PFSK-1 (cell line): ENCODE data around the gene DENND6B.
A peak's percentile ranks its signal among the peaks of the same experiment; 100 is the strongest.

Source experiments
- FOXP2 ChIP-seq: optimal IDR thresholded peaks from 2 replicates; pipeline ENCODE3; 2011; ENCODE audit warnings: borderline replicate concordance, control low read depth, inconsistent platforms; ENCODE audit not compliant: insufficient read depth; ENCODE audit errors: extremely low read length, extremely low read depth
- POLR2AphosphoS5 ChIP-seq: IDR thresholded peaks from 2 replicates; pipeline ENCODE4 v1.6.1; 2012; ENCODE audit warnings: low read depth, mild to moderate bottlenecking, control low read depth, low read length, moderate library complexity
- REST ChIP-seq, 2 experiments: IDR thresholded peaks; 2 replicates each; pipeline versions ENCODE4 v1.6.1 to v1.8.0; 2011 to 2012; ENCODE audit warnings: low read depth in 2 of 2, low read length in 2 of 2, control low read depth in 1 of 2, inconsistent platforms in 1 of 2, mild to moderate bottlenecking in 1 of 2, moderate library complexity in 1 of 2; ENCODE audit not compliant: insufficient read depth in 1 of 2
- SIN3A ChIP-seq: IDR thresholded peaks from 2 replicates; pipeline ENCODE4 v1.6.1; 2012; ENCODE audit warnings: mild to moderate bottlenecking, low read length, moderate library complexity, borderline replicate concordance; ENCODE audit not compliant: insufficient read depth
- TAF1 ChIP-seq: IDR thresholded peaks from 2 replicates; pipeline ENCODE4 v1.6.1; 2012; ENCODE audit warnings: low read length, control low read depth, borderline replicate concordance; ENCODE audit not compliant: insufficient read depth

The DENND6B gene

DNA sequence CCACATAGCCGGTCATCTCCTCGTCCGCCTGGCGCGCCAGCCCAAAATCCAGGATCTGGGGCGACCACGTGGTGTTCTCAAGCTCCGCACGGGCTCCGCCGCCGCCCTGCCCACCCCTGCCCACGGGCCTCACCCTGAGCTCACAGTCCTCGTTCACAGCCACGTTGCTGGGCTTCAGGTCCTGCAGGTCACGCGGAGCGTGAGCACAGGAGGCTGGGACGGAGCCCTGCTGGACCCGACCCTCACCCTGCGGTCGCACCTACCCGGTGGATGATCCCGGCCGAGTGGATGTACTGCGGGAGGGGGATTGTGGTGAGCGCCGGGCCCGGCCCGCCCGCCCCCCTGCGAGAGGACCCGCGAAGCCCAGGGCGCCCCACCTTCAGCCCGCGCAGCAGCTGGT, 59.8 kb downstream of the DENND6B start:
- no peak for TF ChIP-seq TAF1
- TF ChIP-seq SIN3A: no peak
- no peak for TF ChIP-seq FOXP2
- TF ChIP-seq POLR2AphosphoS5: no peak
- no peak for TF ChIP-seq REST (IDR thresholded peaks at IDR 0.05; ENCODE audit: insufficient read depth in 1 of 2, low read depth in 2 of 2, low read length in 2 of 2)

DNA sequence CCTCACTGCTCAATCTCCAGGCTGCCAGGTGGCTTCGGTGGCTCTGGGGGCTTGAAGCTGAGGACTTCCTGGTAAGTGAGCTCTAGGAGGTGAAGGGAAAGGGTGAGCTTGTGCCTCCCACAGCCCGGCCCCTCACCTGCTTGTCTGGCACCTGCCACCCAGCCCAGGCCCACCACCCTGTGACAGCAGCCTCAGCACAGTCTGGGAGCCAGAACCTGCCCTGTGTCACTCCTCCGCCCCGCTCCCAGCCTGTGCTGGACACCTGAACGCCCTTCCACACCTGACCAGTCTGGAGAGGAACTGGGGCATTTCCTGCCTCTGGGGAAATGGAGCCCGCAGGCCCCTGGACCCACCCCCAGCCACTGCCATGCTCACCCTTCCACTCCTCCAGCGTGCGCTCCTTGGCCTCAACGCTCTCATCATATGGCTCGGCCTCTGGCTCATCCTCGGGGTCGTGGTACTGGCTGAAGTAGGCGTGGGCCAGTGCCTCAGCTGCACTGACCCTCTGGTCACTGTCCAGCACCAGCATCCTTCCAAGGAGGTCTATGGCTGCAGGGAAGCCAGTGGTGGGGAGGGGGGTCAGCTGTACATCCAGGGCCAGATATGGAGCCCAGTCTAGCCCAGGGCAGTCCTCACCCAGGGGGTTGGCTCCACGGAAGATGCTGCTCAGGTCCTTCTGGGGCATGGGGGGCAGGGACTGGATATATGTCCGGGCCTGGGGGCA, 61.7 kb downstream of the DENND6B start:
- TF ChIP-seq SIN3A (no peak), REST (IDR thresholded peaks at IDR 0.05; ENCODE audit: insufficient read depth in 1 of 2, low read depth in 2 of 2, low read length in 2 of 2) (peak; percentile 56 to 71)

DNA sequence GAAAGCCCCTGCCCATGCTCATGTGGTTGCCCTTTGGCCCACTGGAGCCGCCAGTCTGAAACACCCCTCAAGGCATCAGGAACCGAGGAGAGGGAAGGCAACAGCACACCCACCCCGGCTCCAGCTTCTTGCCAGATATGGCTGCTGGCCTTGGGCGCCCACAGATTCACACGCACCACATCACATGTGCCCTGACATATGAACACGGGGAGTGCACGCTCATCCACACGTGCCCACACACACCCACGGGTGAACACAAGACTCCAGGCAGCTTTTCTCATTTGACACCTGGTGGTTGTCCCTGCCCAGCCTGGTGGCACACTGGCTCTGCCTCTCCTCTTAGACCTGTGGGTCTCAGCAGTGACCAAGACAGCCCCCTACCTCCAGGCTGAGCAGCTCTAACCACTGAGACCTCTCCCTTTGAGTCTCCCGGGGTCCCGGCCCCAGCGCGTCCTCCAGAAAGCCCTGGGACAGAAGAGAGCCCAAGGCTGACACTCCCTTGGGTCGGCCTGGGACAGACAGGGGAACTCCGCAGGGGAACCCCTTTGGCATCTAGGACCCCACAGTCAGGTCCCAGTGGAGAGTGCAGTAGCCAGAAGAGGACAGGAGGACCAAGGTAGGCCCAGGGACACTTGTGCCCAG, 62.6 kb downstream of the DENND6B start:
- TF ChIP-seq REST (IDR thresholded peaks at IDR 0.05; ENCODE audit: insufficient read depth in 1 of 2, low read depth in 2 of 2, low read length in 2 of 2) (no peak), FOXP2 (no peak), SIN3A (no peak), POLR2AphosphoS5 (no peak), TAF1 (no peak)

GRCh38 chr22:50262973-50263617, 63.7 kb downstream of the DENND6B start:
- TF ChIP-seq FOXP2: no peak
- no peak for TF ChIP-seq REST (IDR thresholded peaks at IDR 0.05; ENCODE audit: insufficient read depth in 1 of 2, low read depth in 2 of 2, low read length in 2 of 2)
- TF ChIP-seq POLR2AphosphoS5: no peak
- no peak for TF ChIP-seq TAF1
- TF ChIP-seq SIN3A: no peak

DNA sequence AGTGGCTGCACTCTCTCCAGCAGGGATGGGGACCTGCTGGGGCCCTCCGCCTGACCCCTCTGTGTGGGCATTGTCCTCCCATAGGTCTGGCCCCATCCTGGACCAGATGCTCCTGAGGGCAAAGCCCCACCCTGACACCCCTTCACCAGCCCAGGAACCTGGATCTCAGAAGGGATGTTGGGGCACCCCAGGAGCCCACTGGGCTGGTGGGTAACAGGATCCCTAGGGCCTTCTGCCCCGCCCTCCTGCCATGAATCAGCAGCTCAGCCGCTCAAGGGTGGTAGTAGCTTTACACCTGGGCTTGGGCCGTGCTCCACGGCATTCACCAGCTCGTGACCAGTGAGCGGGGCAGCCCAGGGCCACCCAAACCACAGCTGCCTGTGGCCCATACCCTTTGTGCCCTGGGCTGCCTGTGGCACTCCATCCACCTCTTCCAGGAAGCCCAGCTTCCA, 64.3 kb downstream of the DENND6B start:
- TF ChIP-seq TAF1 (no peak), POLR2AphosphoS5 (no peak), REST (IDR thresholded peaks at IDR 0.05; ENCODE audit: insufficient read depth in 1 of 2, low read depth in 2 of 2, low read length in 2 of 2) (no peak), SIN3A (no peak), FOXP2 (no peak)
